OCI-LY1 (cell line): ENCODE results near the gene NOMO2.
"Not testable (repeated sequence)": the region's sequence is repeated elsewhere in the genome, so short reads cannot be mapped to it uniquely, and the experiment has no call there.

ENCODE experiments used
- H2AFZ ChIP-seq: fragments of 200-600 bp; sonication (generic), shearing (Covaris generic); 2 replicates; pipeline ENCODE4 v1.6.0; 2014; ENCODE audit warnings: antibody characterized with exemption, mild to moderate bottlenecking, low read length
- H3F3A ChIP-seq: fragments of 200-600 bp; sonication (generic), shearing (Covaris generic); 2 replicates; pipeline ENCODE4 v1.6.0; 2014; ENCODE audit warnings: mild to moderate bottlenecking, antibody characterized with exemption, low read length, moderate library complexity; ENCODE audit not compliant: insufficient read depth
- H3K27ac ChIP-seq: fragments of 200-600 bp; sonication (generic); 2 replicates; pipeline ENCODE4 v1.5.1; 2014; ENCODE audit warnings: low read length, mixed run types, mild to moderate bottlenecking, low read depth; ENCODE audit not compliant: poor library complexity, severe bottlenecking
- H3K27me3 ChIP-seq: fragments of 200-600 bp; sonication (generic); 2 replicates; pipeline ENCODE4 v1.6.0; 2014; ENCODE audit warnings: antibody characterized with exemption, mild to moderate bottlenecking, low read length, moderate library complexity; ENCODE audit not compliant: insufficient read depth
- H3K36me3 ChIP-seq: fragments of 200-600 bp; sonication (generic); 2 replicates; pipeline ENCODE4 v1.6.1; 2014; ENCODE audit warnings: mild to moderate bottlenecking, antibody characterized with exemption, low read length, moderate library complexity, mixed read lengths; ENCODE audit not compliant: insufficient read depth
- H3K4me1 ChIP-seq: fragments of 200-600 bp; sonication (generic); 2 replicates; pipeline ENCODE4 v1.5.1; 2014; ENCODE audit warnings: mild to moderate bottlenecking, low read length, moderate library complexity; ENCODE audit not compliant: insufficient read depth, severe bottlenecking
- H3K4me2 ChIP-seq: fragments of 200-600 bp; sonication (generic), shearing (Covaris generic); 2 replicates; pipeline ENCODE4 v1.6.1; 2014; ENCODE audit warnings: low read length
- H3K4me3 ChIP-seq: fragments of 200-600 bp; sonication (generic); 2 replicates; pipeline ENCODE4 v1.5.1; 2014; ENCODE audit warnings: low read length, low read depth, mild to moderate bottlenecking, mixed read lengths; ENCODE audit not compliant: poor library complexity, severe bottlenecking
- H3K79me2 ChIP-seq: fragments of 200-600 bp; shearing (Covaris generic); 2 replicates; pipeline ENCODE4 v1.6.1; 2016; ENCODE audit warnings: mixed run types, low read length, mixed read lengths; ENCODE audit not compliant: insufficient read depth
- H3K9ac ChIP-seq: fragments of 200-600 bp; sonication (generic), shearing (Covaris generic); 2 replicates; pipeline ENCODE4 v1.6.1; 2014; ENCODE audit warnings: mild to moderate bottlenecking, low read length, mixed read lengths
- H3K9me2 ChIP-seq: fragments of 200-600 bp; sonication (generic), shearing (Covaris generic); 2 replicates; pipeline ENCODE4 v1.6.1; 2014; ENCODE audit warnings: low read depth, mild to moderate bottlenecking, low read length, mixed read lengths
- H3K9me3 ChIP-seq: fragments of 200-600 bp; shearing (Covaris generic); 2 replicates; pipeline ENCODE4 v1.6.1; 2014; ENCODE audit warnings: low read length, mixed read lengths
- H4K20me1 ChIP-seq: fragments of 200-600 bp; sonication (generic), shearing (Covaris generic); 2 replicates; pipeline ENCODE4 v1.6.0; 2016; ENCODE audit warnings: mild to moderate bottlenecking, low read length; ENCODE audit not compliant: insufficient read depth
- CTCF ChIP-seq: fragments of 200-600 bp; sonication (generic), shearing (Covaris generic); IDR thresholded peaks from 2 replicates; pipeline ENCODE4 v1.5.1; 2017; ENCODE audit warnings: mild to moderate bottlenecking, antibody characterized with exemption, low read length, moderate library complexity, mixed read lengths

NOMO2 gene

GRCh38 chr16:18595796-18596195 lies 33.9 kb upstream of the NOMO2 start:
- not testable (repeated sequence) for H3K4me2 ChIP-seq, H3K79me2 ChIP-seq, H4K20me1 ChIP-seq, H3K36me3 ChIP-seq, H3K27me3 ChIP-seq, H3K9ac ChIP-seq, H2AFZ ChIP-seq, H3K9me3 ChIP-seq, H3K27ac ChIP-seq, H3K4me1 ChIP-seq, H3K4me3 ChIP-seq, H3K9me2 ChIP-seq, H3F3A ChIP-seq

GRCh38 chr16:18594880-18595279 lies 33.0 kb upstream of the NOMO2 start:
- H4K20me1 ChIP-seq, H3K9ac ChIP-seq, H3K4me1 ChIP-seq, H3K27ac ChIP-seq, H3K79me2 ChIP-seq, H3K4me3 ChIP-seq, H3K4me2 ChIP-seq, H3K9me2 ChIP-seq, H3K36me3 ChIP-seq, H2AFZ ChIP-seq, H3K9me3 ChIP-seq, H3K27me3 ChIP-seq, H3F3A ChIP-seq: not testable (repeated sequence)

- H4K20me1 ChIP-seq, H3K9me2 ChIP-seq, H3K4me3 ChIP-seq, H2AFZ ChIP-seq, H3F3A ChIP-seq, H3K9ac ChIP-seq, H3K27ac ChIP-seq, H3K4me2 ChIP-seq, H3K27me3 ChIP-seq, H3K4me1 ChIP-seq, H3K36me3 ChIP-seq, H3K79me2 ChIP-seq, H3K9me3 ChIP-seq: not testable (repeated sequence)
These were observed 32.0 kb upstream of the NOMO2 start for GRCh38 chr16:18593904-18594303.

DNA sequence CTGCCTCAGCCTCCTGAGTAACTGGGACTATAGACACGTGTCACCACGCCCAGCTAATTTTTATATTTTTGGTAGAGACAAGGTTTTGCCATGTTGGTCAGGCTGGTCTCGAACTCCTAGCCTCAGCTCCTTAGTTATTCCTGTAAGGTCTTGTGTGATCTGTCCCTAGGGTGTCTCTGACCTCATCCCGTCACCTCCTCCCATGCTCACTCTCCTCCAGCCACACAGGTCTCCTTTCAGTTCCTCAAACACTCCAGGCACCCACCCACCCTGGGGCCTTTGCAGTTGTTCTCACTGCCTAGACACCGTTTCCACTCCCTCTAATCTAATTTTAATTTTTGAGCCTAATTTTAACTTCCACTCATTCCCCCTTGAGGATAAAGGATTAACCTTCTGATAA lies 31.1 kb upstream of the NOMO2 start:
- not testable (repeated sequence) for H2AFZ ChIP-seq, H3K9me3 ChIP-seq, H3K79me2 ChIP-seq, H3K9ac ChIP-seq, H3K27me3 ChIP-seq, H3K4me1 ChIP-seq, H4K20me1 ChIP-seq, H3F3A ChIP-seq, H3K9me2 ChIP-seq, H3K4me3 ChIP-seq, H3K36me3 ChIP-seq, H3K27ac ChIP-seq, H3K4me2 ChIP-seq

- not testable (repeated sequence) for H3K4me2 ChIP-seq, H3F3A ChIP-seq, H4K20me1 ChIP-seq, H3K4me1 ChIP-seq, H3K4me3 ChIP-seq, H3K79me2 ChIP-seq, H2AFZ ChIP-seq, H3K9me2 ChIP-seq, H3K27me3 ChIP-seq, H3K9me3 ChIP-seq, H3K9ac ChIP-seq, H3K36me3 ChIP-seq, H3K27ac ChIP-seq
- peak; percentile 17; the same call in 1 of the 2 replicates for TF ChIP-seq CTCF
These were observed 30.0 kb upstream of the NOMO2 start for GRCh38 chr16:18591908-18592307.

DNA sequence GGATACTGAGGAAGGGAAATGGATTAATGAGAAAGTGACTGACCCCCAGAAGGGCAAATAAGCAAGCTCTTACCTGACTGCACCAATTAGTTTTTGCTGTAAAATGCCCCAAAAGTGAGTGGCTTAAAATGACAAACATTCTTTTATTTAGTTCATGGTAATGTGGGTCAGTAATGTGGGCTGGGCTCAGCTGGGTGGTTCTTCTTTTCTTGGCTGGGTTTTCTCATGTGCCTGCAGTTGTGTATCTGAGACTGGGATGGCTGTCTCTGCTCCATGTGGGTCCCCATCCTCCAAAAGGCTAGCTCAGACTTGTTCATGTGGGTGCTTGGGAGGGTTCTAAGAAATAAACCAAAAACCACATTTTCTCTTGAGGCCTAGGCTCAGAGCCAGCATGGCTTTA lies 29.5 kb upstream of the NOMO2 start:
- not testable (repeated sequence) for H4K20me1 ChIP-seq, H3K27me3 ChIP-seq, H3K4me2 ChIP-seq, H2AFZ ChIP-seq, H3K4me1 ChIP-seq, H3K36me3 ChIP-seq, H3K27ac ChIP-seq, H3F3A ChIP-seq, H3K79me2 ChIP-seq, H3K9me2 ChIP-seq, H3K9ac ChIP-seq, H3K4me3 ChIP-seq, H3K9me3 ChIP-seq

- not testable (repeated sequence) for H3K27ac ChIP-seq
These were observed 27.9 kb upstream of the NOMO2 start for GRCh38 chr16:18589806-18590205.

More at GRCh38 chr16:18589806-18590205, 27.9 kb upstream of the NOMO2 start:
- H3K4me2 ChIP-seq, H3K9ac ChIP-seq, H3K79me2 ChIP-seq, H3K9me3 ChIP-seq, H3K4me1 ChIP-seq, H3K9me2 ChIP-seq, H3K27me3 ChIP-seq, H3K4me3 ChIP-seq, H3K36me3 ChIP-seq, H4K20me1 ChIP-seq, H2AFZ ChIP-seq, H3F3A ChIP-seq: not testable (repeated sequence)
